HTERT RPE-1 (cell line): ENCODE results near the gene BCAS3.
"Not testable (repeated sequence)": the region's sequence is repeated elsewhere in the genome, so short reads cannot be mapped to it uniquely, and the experiment has no call there.

Experiments
- in situ Hi-C: fragments of 300-500 bp; cut with MboI; formaldehyde crosslinking; loops from 4 replicates; pipeline ENCODE4 v1.14.3; 2020; ENCODE audit warnings: low sequenced_read_pairs

The BCAS3 gene

GRCh38 chr17:61144617-61145564, 467.2 kb downstream of the BCAS3 start:
- in situ Hi-C loops, result no loop called here

- in situ Hi-C loops, result not testable (repeated sequence)
Observed at GRCh38 chr17:61146833-61147232, 469.2 kb downstream of the BCAS3 start.

GRCh38 chr17:61149106-61149825, 471.6 kb downstream of the BCAS3 start:
- in situ Hi-C loops, result no loop called here

GRCh38 chr17:61149862-61150362, 472.3 kb downstream of the BCAS3 start:
- in situ Hi-C loops, result no loop called here

GRCh38 chr17:61150686-61151299, 473.1 kb downstream of the BCAS3 start:
- in situ Hi-C loops, result no loop called here

GRCh38 chr17:61152898-61153297, 475.2 kb downstream of the BCAS3 start:
- in situ Hi-C loops, result no loop called here

GRCh38 chr17:61155590-61156237, 478.1 kb downstream of the BCAS3 start:
- in situ Hi-C loops, result no loop called here

GRCh38 chr17:61157246-61157886, 479.7 kb downstream of the BCAS3 start:
- in situ Hi-C loops, result no loop called here

- in situ Hi-C loops, result no loop called here
Observed at GRCh38 chr17:61158376-61158775, 480.7 kb downstream of the BCAS3 start.

GRCh38 chr17:61159221-61159814, 481.7 kb downstream of the BCAS3 start:
- in situ Hi-C loops, result no loop called here

GRCh38 chr17:61160204-61160603, 482.6 kb downstream of the BCAS3 start:
- in situ Hi-C loops, result no loop called here

GRCh38 chr17:61160789-61161445, 483.3 kb downstream of the BCAS3 start:
- in situ Hi-C loops, result no loop called here

- in situ Hi-C loops, result no loop called here
Observed at GRCh38 chr17:61161615-61162134, 484.0 kb downstream of the BCAS3 start.

GRCh38 chr17:61164517-61164916, 486.9 kb downstream of the BCAS3 start:
- in situ Hi-C loops, result no loop called here

GRCh38 chr17:61167075-61167474, 489.4 kb downstream of the BCAS3 start:
- in situ Hi-C loops, result no loop called here

GRCh38 chr17:61168506-61168905, 490.9 kb downstream of the BCAS3 start:
- in situ Hi-C loops, result no loop called here

GRCh38 chr17:61174310-61174709, 496.7 kb downstream of the BCAS3 start:
- in situ Hi-C loops, result no loop called here

- in situ Hi-C loops, result no loop called here
Observed at GRCh38 chr17:61175298-61176142, 497.9 kb downstream of the BCAS3 start.
